ENCODE data around the gene CENPQ. TPM values are rescaled to one million over a fixed set of nuclear protein-coding genes. Genes with fewer than 3 reads are reported as not detected.

CENPQ gene
- total RNA-seq, 1 donor from 2014 or later = 6.0 TPM

DNA sequence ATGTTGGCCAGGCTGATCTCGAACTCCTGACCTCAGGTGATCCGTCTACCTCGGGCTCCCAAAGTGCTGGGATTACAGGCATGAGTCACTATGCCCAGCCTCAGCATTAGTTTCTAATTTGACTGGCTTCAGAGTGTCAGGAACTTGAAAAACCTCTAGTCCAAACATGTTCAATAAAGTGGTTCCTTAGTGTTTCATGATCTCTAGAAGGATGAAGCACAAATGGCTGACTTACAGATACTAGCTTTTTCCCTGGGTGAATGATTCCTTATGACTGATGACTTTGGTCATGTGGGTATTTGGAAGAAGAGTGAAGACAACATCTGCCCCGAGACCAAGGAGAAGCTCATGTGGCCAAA is 53.0 kb downstream of the CENPQ start:
- H3K4me3 ChIP-seq = no peak overlapping the region
- no peak overlapping the region for H3K27ac ChIP-seq (replicated peaks)
- H3K36me3 ChIP-seq = no peaks in the 10 kb centered on the region
- intact Hi-C loops (cut with micrococcal nuclease) = no loop called here
- H3K9me3 ChIP-seq (replicated peaks) = no peaks in the 10 kb centered on the region
- H3K4me1 ChIP-seq = no peaks in the 10 kb centered on the region
- TF ChIP-seq, protein P1, sequence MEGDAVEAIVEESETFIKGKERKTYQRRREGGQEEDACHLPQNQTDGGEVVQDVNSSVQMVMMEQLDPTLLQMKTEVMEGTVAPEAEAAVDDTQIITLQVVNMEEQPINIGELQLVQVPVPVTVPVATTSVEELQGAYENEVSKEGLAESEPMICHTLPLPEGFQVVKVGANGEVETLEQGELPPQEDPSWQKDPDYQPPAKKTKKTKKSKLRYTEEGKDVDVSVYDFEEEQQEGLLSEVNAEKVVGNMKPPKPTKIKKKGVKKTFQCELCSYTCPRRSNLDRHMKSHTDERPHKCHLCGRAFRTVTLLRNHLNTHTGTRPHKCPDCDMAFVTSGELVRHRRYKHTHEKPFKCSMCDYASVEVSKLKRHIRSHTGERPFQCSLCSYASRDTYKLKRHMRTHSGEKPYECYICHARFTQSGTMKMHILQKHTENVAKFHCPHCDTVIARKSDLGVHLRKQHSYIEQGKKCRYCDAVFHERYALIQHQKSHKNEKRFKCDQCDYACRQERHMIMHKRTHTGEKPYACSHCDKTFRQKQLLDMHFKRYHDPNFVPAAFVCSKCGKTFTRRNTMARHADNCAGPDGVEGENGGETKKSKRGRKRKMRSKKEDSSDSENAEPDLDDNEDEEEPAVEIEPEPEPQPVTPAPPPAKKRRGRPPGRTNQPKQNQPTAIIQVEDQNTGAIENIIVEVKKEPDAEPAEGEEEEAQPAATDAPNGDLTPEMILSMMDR (IDR thresholded peaks at IDR 0.05; ENCODE audit: borderline replicate concordance) = no peak
- peaks cover 26% of the 10 kb centered on the region for H3K27me3 ChIP-seq (ENCODE audit: low read depth)
- DNase-seq = no peak

DNA sequence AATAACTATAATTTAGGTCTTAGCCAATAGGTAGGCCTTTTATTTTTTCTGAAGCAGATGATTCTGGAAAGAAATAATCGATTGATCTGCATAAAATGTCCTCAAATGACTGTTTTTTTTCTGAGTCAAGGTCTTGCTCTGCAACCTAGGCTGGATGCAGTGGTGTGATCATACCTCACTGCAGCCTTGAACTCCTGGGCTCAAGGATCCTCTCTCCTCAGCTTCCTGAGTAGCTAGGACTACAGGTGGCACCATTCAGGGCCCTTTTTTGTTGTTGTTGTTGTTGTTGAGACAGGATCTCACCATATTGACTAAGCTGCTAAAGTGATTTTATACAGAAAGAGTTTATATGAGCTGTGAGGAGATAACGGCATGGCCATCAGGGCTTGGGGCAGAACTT is 54.7 kb downstream of the CENPQ start:
- H3K27ac ChIP-seq (replicated peaks) = no peak overlapping the region
- H3K36me3 ChIP-seq = no peaks in the 10 kb centered on the region
- no peaks in the 10 kb centered on the region for H3K4me1 ChIP-seq
- DNase-seq = no peak
- intact Hi-C loops (cut with micrococcal nuclease) = no loop called here
- peaks cover 22% of the 10 kb centered on the region for H3K27me3 ChIP-seq (ENCODE audit: low read depth)
- no peaks in the 10 kb centered on the region for H3K9me3 ChIP-seq (replicated peaks)
- H3K4me3 ChIP-seq = no peak overlapping the region
- TF ChIP-seq, protein P1 (IDR thresholded peaks at IDR 0.05; ENCODE audit: borderline replicate concordance) = no peak

DNA sequence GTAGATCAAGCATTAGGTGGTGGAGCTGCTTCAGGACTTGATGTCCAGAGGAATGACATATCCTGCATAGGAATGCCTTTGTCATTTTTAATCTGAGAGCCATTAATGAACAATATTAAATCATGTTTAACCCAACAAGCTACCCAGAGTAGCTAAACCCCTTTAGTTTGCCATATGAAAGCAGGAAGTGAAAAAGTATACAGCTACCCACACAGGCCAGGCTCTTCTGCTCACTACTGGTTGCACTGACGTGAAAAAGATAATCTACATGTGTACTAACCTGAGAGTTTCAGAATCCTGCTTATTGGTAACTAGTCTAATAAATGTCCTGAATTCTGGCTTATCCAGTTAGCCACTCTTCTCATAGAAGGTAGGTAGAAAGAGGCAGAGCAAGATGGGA is 56.5 kb downstream of the CENPQ start:
- intact Hi-C loops (cut with micrococcal nuclease) = no loop called here
- Histone ChIP-seq H3K9me3 (replicated peaks) (no peaks in the 10 kb centered on the region), H3K27me3 (ENCODE audit: low read depth) (peaks cover 14% of the 10 kb centered on the region), H3K4me3 (no peak overlapping the region), H3K4me1 (no peaks in the 10 kb centered on the region), H3K27ac (replicated peaks) (no peak overlapping the region), H3K36me3 (no peaks in the 10 kb centered on the region)
- DNase-seq = no peak
- TF ChIP-seq, protein P1 (IDR thresholded peaks at IDR 0.05; ENCODE audit: borderline replicate concordance) = no peak

DNA sequence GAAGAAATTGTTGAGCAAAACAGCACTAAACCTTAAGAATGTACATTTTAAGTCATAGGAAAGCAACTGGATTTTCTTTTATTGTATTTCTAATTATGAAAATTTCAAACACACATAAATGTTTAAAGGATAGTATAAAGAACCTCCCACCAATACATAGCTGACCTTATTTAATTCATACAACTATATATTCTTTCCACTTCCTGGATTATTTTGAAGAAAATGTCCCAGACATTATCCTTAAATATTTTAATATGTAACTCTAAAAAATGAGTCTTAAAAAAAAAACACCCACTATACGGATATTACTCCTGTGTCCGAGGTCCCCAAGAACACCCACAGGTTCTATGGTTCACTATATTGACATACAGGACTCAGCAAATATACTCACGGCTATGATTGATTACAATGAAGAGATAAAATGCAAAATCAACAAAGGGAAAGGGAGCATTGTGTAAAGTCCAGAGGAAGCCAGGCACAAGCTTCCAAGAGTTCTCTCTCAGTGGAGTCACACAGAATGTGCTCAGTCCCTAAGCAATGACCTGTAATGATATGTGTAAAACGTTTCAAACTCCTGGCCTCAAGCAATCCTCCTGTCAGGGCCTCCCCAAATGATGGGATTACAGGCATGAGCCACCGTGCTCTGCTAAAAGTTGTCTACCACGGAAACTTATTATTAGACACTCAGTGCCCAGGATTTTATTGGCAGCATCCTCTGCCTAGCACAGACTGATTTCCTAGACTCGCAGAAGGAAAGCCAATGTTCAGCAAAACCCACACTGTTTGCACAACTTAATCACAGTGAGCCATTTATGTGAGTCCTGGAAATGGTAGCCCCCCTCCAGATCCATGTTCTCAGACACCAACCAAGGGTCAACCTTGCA is 59.8 kb downstream of the CENPQ start:
- Histone ChIP-seq H3K27me3 (ENCODE audit: low read depth) (peaks cover 9% of the 10 kb centered on the region), H3K27ac (replicated peaks) (no peak overlapping the region), H3K9me3 (replicated peaks) (no peaks in the 10 kb centered on the region), H3K4me3 (no peak overlapping the region), H3K4me1 (no peaks in the 10 kb centered on the region), H3K36me3 (no peaks in the 10 kb centered on the region)
- TF ChIP-seq, protein P1 (IDR thresholded peaks at IDR 0.05; ENCODE audit: borderline replicate concordance) = no peak
- no peak for DNase-seq
- intact Hi-C loops (cut with micrococcal nuclease) = no loop called here

GRCh38 chr6:49523901-49524300 is 60.7 kb downstream of the CENPQ start:
- no peaks in the 10 kb centered on the region for H3K9me3 ChIP-seq (replicated peaks)
- no peaks in the 10 kb centered on the region for H3K4me1 ChIP-seq
- no peak for DNase-seq
- TF ChIP-seq, protein P1 (IDR thresholded peaks at IDR 0.05; ENCODE audit: borderline replicate concordance) = no peak
- H3K27me3 ChIP-seq (ENCODE audit: low read depth) = peaks cover 9% of the 10 kb centered on the region
- intact Hi-C loops (cut with micrococcal nuclease) = no loop called here
- H3K27ac ChIP-seq (replicated peaks) = no peak overlapping the region
- no peaks in the 10 kb centered on the region for H3K36me3 ChIP-seq
- H3K4me3 ChIP-seq = no peak overlapping the region

Measured in left ventricle myocardium inferior (tissue), 1 donor.